Measurements from ENCODE around the gene MRTFA.

DNA sequence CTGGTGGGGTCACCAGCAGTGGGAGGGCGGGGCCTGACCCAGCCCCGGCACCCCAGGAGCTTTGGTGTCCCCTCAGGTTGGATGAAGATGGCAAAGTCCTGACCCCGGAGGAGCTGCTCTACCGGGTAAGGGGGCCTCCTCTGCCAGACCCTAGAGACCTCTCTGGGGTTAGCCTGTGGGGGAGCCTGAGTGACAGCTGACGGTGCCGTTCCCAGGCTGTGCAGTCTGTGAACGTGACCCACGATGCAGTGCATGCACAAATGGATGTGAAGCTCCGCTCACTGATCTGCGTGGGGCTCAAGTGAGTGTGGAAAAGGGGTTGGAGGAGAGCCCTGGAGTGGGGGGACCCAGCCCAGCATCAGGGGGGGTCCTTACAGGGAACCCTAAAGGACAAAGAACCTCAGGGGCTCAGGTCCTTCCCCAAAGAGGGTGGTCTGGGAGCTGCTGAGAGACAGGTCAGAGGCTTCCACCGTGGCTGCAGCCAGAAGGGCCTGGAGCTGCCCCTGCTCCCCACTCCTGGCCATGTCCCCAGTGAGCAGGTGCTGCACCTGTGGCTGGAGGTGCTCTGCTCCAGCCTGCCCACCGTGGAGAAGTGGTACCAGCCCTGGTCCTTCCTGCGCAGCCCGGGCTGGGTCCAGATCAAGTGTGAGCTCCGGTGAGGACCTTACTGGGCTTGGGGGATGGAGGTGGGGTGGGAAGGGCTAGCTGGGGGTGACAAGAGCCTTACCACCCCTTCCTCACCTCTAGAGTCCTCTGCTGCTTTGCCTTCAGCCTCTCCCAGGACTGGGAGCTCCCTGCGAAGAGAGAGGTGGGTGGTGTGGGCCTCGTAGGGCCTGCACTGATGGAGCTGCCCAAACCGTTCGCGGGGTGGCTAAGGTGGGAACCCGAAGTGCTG, 227.6 kb downstream of the MRTFA start:
- TF ChIP-seq CTCF (IDR thresholded peaks at IDR 0.05) (no peak), POLR2A (IDR thresholded peaks at IDR 0.05) (no peak)

Data from adrenal gland (tissue), 5 donors.